ENCODE data around the gene H3-3A. TPM values are rescaled to one million over a fixed set of nuclear protein-coding genes. Genes with fewer than 3 reads are reported as not detected.

Gene H3-3A
- total RNA-seq, 1 donor from 2014 or later: 348 TPM

Other genes with a start within 250 kb of the H3-3A start
- gene TMEM63A, start 180.3 kb upstream of the H3-3A start, total RNA-seq: 30.6 TPM
- not detected for gene LEFTY1, start 173.6 kb upstream of the H3-3A start, total RNA-seq
- gene PYCR2, start 138.5 kb upstream of the H3-3A start, total RNA-seq: 58.6 TPM
- 0.19 TPM for gene LEFTY2, start 121.5 kb upstream of the H3-3A start, total RNA-seq
- 11.7 TPM for gene SDE2, start 63.4 kb upstream of the H3-3A start, total RNA-seq
- 27.4 TPM for gene ACBD3, start 124.0 kb downstream of the H3-3A start, total RNA-seq
- not detected for gene MIXL1, start 160.9 kb downstream of the H3-3A start, total RNA-seq
- gene LIN9, start 246.4 kb downstream of the H3-3A start, total RNA-seq: 21.8 TPM